Nephron progenitor cell (in vitro differentiated cells): ENCODE measurements around the gene CLPTM1.
"Not testable (repeated sequence)": the region's sequence is repeated elsewhere in the genome, so short reads cannot be mapped to it uniquely, and the experiment has no call there.

Experiments used
- DNase-seq: peaks from one replicate; pipeline ENCODE4 v3.0.0; 2021
- H3K27ac Mint-ChIP-seq: 2 replicates; pipeline ENCODE4 v1.8.0; 2021; ENCODE audit warnings: mild to moderate bottlenecking, moderate library complexity, mixed read lengths
- H3K27me3 Mint-ChIP-seq: 2 replicates; pipeline ENCODE4 v1.8.0; 2021; ENCODE audit warnings: mild to moderate bottlenecking, low read depth, mixed read lengths; ENCODE audit not compliant: poor library complexity
- H3K36me3 Mint-ChIP-seq: 2 replicates; pipeline ENCODE4 v1.8.0; 2021; ENCODE audit warnings: low read depth, mixed read lengths
- H3K4me1 Mint-ChIP-seq: 2 replicates; pipeline ENCODE4 v1.8.0; 2021; ENCODE audit warnings: mixed read lengths
- H3K4me3 Mint-ChIP-seq: 2 replicates; pipeline ENCODE4 v1.8.0; 2021; ENCODE audit warnings: mild to moderate bottlenecking, moderate library complexity, mixed read lengths
- H3K9me3 Mint-ChIP-seq: 2 replicates; pipeline ENCODE4 v1.8.0; 2021; ENCODE audit warnings: mild to moderate bottlenecking, moderate library complexity, mixed read lengths
- CTCF ChIP-seq: fragments of 200-600 bp; sonication (generic); IDR thresholded peaks from 2 replicates; pipeline ENCODE4 v1.5.0; 2021; ENCODE audit warnings: antibody characterized with exemption

CLPTM1 gene

GRCh38 chr19:44969437-44969836 lies 14.3 kb downstream of the CLPTM1 start:
- H3K4me1 Mint-ChIP-seq = no peaks in the 10 kb centered on the region
- no peak overlapping the region for H3K27ac Mint-ChIP-seq
- H3K27me3 Mint-ChIP-seq = no peaks in the 10 kb centered on the region
- H3K9me3 Mint-ChIP-seq = no peaks in the 10 kb centered on the region
- TF ChIP-seq CTCF = no peak
- no peak overlapping the region for H3K4me3 Mint-ChIP-seq
- H3K36me3 Mint-ChIP-seq = peaks cover 36% of the 10 kb centered on the region
- no peak for DNase-seq

- H3K9me3 Mint-ChIP-seq, DNase-seq, H3K27me3 Mint-ChIP-seq, H3K27ac Mint-ChIP-seq, H3K4me1 Mint-ChIP-seq, H3K4me3 Mint-ChIP-seq: not testable (repeated sequence)
- peaks cover 29% of the 10 kb centered on the region for H3K36me3 Mint-ChIP-seq
These were observed 16.3 kb downstream of the CLPTM1 start for GRCh38 chr19:44971451-44971850.

- Mint-ChIP-seq H3K27ac (no peak overlapping the region), H3K36me3 (peaks cover 30% of the 10 kb centered on the region), H3K4me3 (no peak overlapping the region), H3K4me1 (no peaks in the 10 kb centered on the region), H3K27me3 (no peaks in the 10 kb centered on the region), H3K9me3 (no peaks in the 10 kb centered on the region)
- DNase-seq = no peak
- TF ChIP-seq CTCF = no peak
These were observed 17.6 kb downstream of the CLPTM1 start for GRCh38 chr19:44972802-44973201.

- no peak for TF ChIP-seq CTCF
- Mint-ChIP-seq H3K27me3 (no peaks in the 10 kb centered on the region), H3K27ac (no peak overlapping the region), H3K36me3 (peaks cover 33% of the 10 kb centered on the region), H3K4me1 (no peaks in the 10 kb centered on the region), H3K9me3 (no peaks in the 10 kb centered on the region), H3K4me3 (no peak overlapping the region)
- DNase-seq = no peak
These were observed 19.0 kb downstream of the CLPTM1 start for GRCh38 chr19:44973982-44974735.

- no peak for TF ChIP-seq CTCF
- no peak overlapping the region for H3K4me3 Mint-ChIP-seq
- no peak overlapping the region for H3K27ac Mint-ChIP-seq
- no peak for DNase-seq
- H3K9me3 Mint-ChIP-seq = no peaks in the 10 kb centered on the region
- no peaks in the 10 kb centered on the region for H3K4me1 Mint-ChIP-seq
- no peaks in the 10 kb centered on the region for H3K27me3 Mint-ChIP-seq
- peaks cover 34% of the 10 kb centered on the region for H3K36me3 Mint-ChIP-seq
These were observed 19.7 kb downstream of the CLPTM1 start for GRCh38 chr19:44974857-44975256.

GRCh38 chr19:44975444-44975843 lies 20.3 kb downstream of the CLPTM1 start:
- Mint-ChIP-seq H3K27me3 (no peaks in the 10 kb centered on the region), H3K9me3 (no peaks in the 10 kb centered on the region), H3K36me3 (peaks cover 33% of the 10 kb centered on the region), H3K4me1 (no peaks in the 10 kb centered on the region), H3K4me3 (no peak overlapping the region), H3K27ac (no peak overlapping the region)
- DNase-seq = no peak
- TF ChIP-seq CTCF = no peak
